B cell (primary cell): ENCODE data around the gene TUFM.

Experiments
- EZH2 ChIP-seq: IDR thresholded peaks from 2 replicates; pipeline ENCODE4 v1.6.1; 2012; ENCODE audit warnings: borderline replicate concordance, low read depth, mild to moderate bottlenecking, moderate library complexity, low read length; ENCODE audit not compliant: insufficient read depth, poor library complexity, severe bottlenecking
- TF ChIP-seq, protein P1 (sequence below): fragments of 200-600 bp; IDR thresholded peaks from one replicate; pipeline ENCODE4 v1.8.0; 2022; ENCODE audit warnings: antibody characterized with exemption, mild to moderate bottlenecking

DNA sequence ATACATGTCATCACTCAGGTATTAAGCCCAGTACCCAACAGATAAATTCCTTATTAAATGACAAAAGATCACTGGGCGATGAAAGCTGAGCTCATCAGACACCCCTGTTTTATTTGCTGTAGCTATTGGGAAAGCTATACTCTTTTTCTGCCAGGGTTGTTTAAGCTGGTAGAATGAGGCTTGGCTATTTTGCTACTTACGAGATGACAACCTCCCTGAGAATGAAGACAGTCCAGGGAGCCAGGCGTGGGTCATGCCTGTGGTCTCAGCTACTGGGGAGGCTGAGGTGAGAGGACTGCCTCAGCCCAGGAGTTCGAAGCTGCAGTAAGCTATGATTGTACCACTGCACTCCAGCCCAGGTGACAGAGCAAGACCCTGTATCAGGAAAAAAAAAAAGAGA is 13.2 kb upstream of the TUFM start:
- TF ChIP-seq, protein P1, sequence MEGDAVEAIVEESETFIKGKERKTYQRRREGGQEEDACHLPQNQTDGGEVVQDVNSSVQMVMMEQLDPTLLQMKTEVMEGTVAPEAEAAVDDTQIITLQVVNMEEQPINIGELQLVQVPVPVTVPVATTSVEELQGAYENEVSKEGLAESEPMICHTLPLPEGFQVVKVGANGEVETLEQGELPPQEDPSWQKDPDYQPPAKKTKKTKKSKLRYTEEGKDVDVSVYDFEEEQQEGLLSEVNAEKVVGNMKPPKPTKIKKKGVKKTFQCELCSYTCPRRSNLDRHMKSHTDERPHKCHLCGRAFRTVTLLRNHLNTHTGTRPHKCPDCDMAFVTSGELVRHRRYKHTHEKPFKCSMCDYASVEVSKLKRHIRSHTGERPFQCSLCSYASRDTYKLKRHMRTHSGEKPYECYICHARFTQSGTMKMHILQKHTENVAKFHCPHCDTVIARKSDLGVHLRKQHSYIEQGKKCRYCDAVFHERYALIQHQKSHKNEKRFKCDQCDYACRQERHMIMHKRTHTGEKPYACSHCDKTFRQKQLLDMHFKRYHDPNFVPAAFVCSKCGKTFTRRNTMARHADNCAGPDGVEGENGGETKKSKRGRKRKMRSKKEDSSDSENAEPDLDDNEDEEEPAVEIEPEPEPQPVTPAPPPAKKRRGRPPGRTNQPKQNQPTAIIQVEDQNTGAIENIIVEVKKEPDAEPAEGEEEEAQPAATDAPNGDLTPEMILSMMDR, result no peak
- no peak for TF ChIP-seq EZH2
